GM12878 (cell line): ENCODE results near the gene DDC. TPM values are rescaled to one million over a fixed set of nuclear protein-coding genes. Genes with fewer than 3 reads are reported as not detected.

Experiments used
- ATAC-seq: fragments of 200-7000 bp; cut with Tn5 transposase; 3 replicates; pipeline ENCODE4 v1.9.1; 2020; ENCODE audit warnings: mild to moderate bottlenecking, moderate library complexity
- BruUV-seq: library from RNA; stranded (reverse); fragments of 400-500 nt; replicated peaks from 2 replicates; lab custom pipeline; 2021; lab: Mats Ljungman, UMichigan
- CTCF ChIA-PET: fragments of 300-600 bp; sonication (Branson Sonifier 250); formaldehyde crosslinking; extraction: SDS; loops from one replicate; lab custom pipeline; 2021; ENCODE audit warnings: inconsistent platforms; lab: Yijun Ruan, JAX
- POLR2A ChIA-PET: fragments of 350-600 bp; formaldehyde crosslinking; extraction: SDS; loops from one replicate; lab custom pipeline; 2021; ENCODE audit warnings: inconsistent platforms; lab: Charles Lee
- RAD21 ChIA-PET: fragments of 300-600 bp; sonication (Branson Sonifier 250); formaldehyde crosslinking; loops from one replicate; lab custom pipeline; 2023; ENCODE audit warnings: antibody characterized with exemption; ENCODE audit not compliant: unreplicated experiment; lab: Charles Lee
- SMC1A ChIA-PET: fragments of 300-600 bp; sonication (Branson Sonifier 250); formaldehyde crosslinking; loops from one replicate; lab custom pipeline; 2023; ENCODE audit not compliant: unreplicated experiment, uncharacterized antibody; lab: Charles Lee
- DNase-seq: peaks from one replicate; pipeline ENCODE4 v3.0.0-alpha.2; 2011; ENCODE audit warnings: low read depth, low spot score
- FAIRE-seq: peaks from 3 replicates; lab custom pipeline; 2011; peaks lifted over from hg19 to GRCh38; lab: Jason Lieb, UNC
- H2AFZ ChIP-seq: 2 replicates; pipeline ENCODE4 v1.6.0; 2011; ENCODE audit warnings: low read depth, low read length, control low read depth; ENCODE audit not compliant: control insufficient read depth
- H3K27ac ChIP-seq: 2 replicates; pipeline ENCODE4 v1.5.1; 2011; ENCODE audit warnings: control low read depth; ENCODE audit not compliant: control insufficient read depth, insufficient read depth
- H3K27me3 ChIP-seq, 2 experiments: replicated peaks in 1 of 2; 2 replicates each; pipeline versions ENCODE4 v1.6.0 to v1.6.1; 2011; ENCODE audit warnings: low read length in 1 of 2; ENCODE audit not compliant: control insufficient read depth in 2 of 2, insufficient read depth in 2 of 2
- H3K36me3 ChIP-seq, 2 experiments: 2 replicates each; pipeline ENCODE4 v1.5.1; 2011; ENCODE audit warnings: low read length in 1 of 2; ENCODE audit not compliant: control insufficient read depth in 2 of 2, insufficient read depth in 2 of 2
- H3K4me1 ChIP-seq: 2 replicates; pipeline ENCODE4 v1.6.1; 2011; ENCODE audit warnings: mild to moderate bottlenecking, low read length, moderate library complexity, mixed read lengths; ENCODE audit not compliant: control insufficient read depth, insufficient read depth
- H3K4me2 ChIP-seq: 2 replicates; pipeline ENCODE4 v1.6.0; 2011; ENCODE audit warnings: control low read depth; ENCODE audit not compliant: control insufficient read depth, insufficient read depth
- H3K4me3 ChIP-seq: fragments of 200-600 bp; sonication (generic); 2 replicates; pipeline ENCODE4 v1.5.1; 2016
- H3K79me2 ChIP-seq: 2 replicates; pipeline ENCODE4 v1.6.0; 2011; ENCODE audit warnings: low read length; ENCODE audit not compliant: control insufficient read depth, insufficient read depth
- H3K9ac ChIP-seq: 2 replicates; pipeline ENCODE4 v1.8.0; 2011; ENCODE audit warnings: low read length, control low read depth, mixed read lengths; ENCODE audit not compliant: control insufficient read depth, insufficient read depth
- H3K9me3 ChIP-seq: replicated peaks from 3 replicates; pipeline ENCODE4 v1.5.1; 2011; ENCODE audit warnings: mild to moderate bottlenecking, low read length; ENCODE audit not compliant: control insufficient read depth, insufficient read depth
- H4K20me1 ChIP-seq: 2 replicates; pipeline ENCODE4 v1.6.0; 2011; ENCODE audit not compliant: control insufficient read depth, insufficient read depth
- HSF1 ChIP-seq: fragments of 150-350 bp; IDR thresholded peaks from 2 replicates; pipeline ENCODE4 v1.6.1; 2014; ENCODE audit warnings: mild to moderate bottlenecking, low read depth, low read length
- KAT2A ChIP-seq: conservative IDR thresholded peaks from 2 replicates; pipeline ENCODE4 v1.6.1; 2011; ENCODE audit warnings: low read depth, low read length; ENCODE audit not compliant: control insufficient read depth
- MYC ChIP-seq: IDR thresholded peaks from 2 replicates; pipeline ENCODE4 v1.6.1; 2011; ENCODE audit warnings: mild to moderate bottlenecking, low read length, moderate library complexity, inconsistent platforms; ENCODE audit not compliant: insufficient read depth, insufficient replicate concordance, insufficient read length, severe bottlenecking
- RAD21 ChIP-seq: IDR thresholded peaks from 2 replicates; pipeline ENCODE4 v1.6.1; 2011; ENCODE audit warnings: mild to moderate bottlenecking, low read depth, low read length, moderate library complexity; ENCODE audit not compliant: insufficient read depth
- RFX5 ChIP-seq: IDR thresholded peaks from 2 replicates; pipeline ENCODE4 v1.6.1; 2011; ENCODE audit warnings: low read depth, low read length, improper control_type of control experiment
- SMAD1 ChIP-seq: fragments of 450-650 bp; IDR thresholded peaks from 2 replicates; pipeline ENCODE4 v1.6.1; 2018; ENCODE audit warnings: mild to moderate bottlenecking, low read depth; ENCODE audit not compliant: partially characterized antibody
- SMAD5 ChIP-seq: IDR thresholded peaks from 2 replicates; pipeline ENCODE4 v1.6.1; 2016; ENCODE audit warnings: antibody characterized with exemption, low read depth
- SRF ChIP-seq, 2 experiments: IDR thresholded peaks; 2 replicates each; pipeline ENCODE4 v1.6.1; 2011; ENCODE audit warnings: low read depth in 2 of 2, low read length in 2 of 2, mild to moderate bottlenecking in 1 of 2, moderate library complexity in 1 of 2
- SUZ12 ChIP-seq: fragments of 200-600 bp; sonication (generic); IDR thresholded peaks from one replicate; pipeline ENCODE4 v1.6.1; 2018; ENCODE audit warnings: antibody characterized with exemption, mild to moderate bottlenecking; ENCODE audit not compliant: unreplicated experiment
- ZNF592 ChIP-seq: fragments of 450-650 bp; IDR thresholded peaks from 2 replicates; pipeline ENCODE4 v1.6.1; 2017; ENCODE audit warnings: mild to moderate bottlenecking, moderate library complexity
- ZNF622 ChIP-seq: fragments of 450-650 bp; IDR thresholded peaks from 2 replicates; pipeline ENCODE4 v1.6.1; 2017; ENCODE audit warnings: mild to moderate bottlenecking, inconsistent platforms
- WGBS: methylation state at CpG from one replicate; pipeline ENCODE4 v1.1.6; 2016; ENCODE audit warnings: low lambda C conversion rate; ENCODE audit not compliant: insufficient replicate concordance, insufficient coverage; ENCODE audit errors: missing lambda C conversion rate; 5-methylcytosine and 5-hydroxymethylcytosine counted together
- in situ Hi-C: fragments of 300-500 bp; cut with MboI; formaldehyde crosslinking; loops from 9 replicates; pipeline ENCODE4 v1.14.3; 2018; ENCODE audit warnings: mixed read lengths
- intact Hi-C: fragments of 100-400 bp; cut with micrococcal nuclease; formaldehyde crosslinking; loops from one replicate; pipeline ENCODE4 v1.14.2; 2022; ENCODE audit not compliant: unreplicated experiment
- polyA plus RNA-seq, 11 experiments: library from polyadenylated mRNA; depleted of rRNA in 4 of 11; unstranded in 6 of 11; stranded (reverse) in 5 of 11; fragments of >200 nt; fragmentation: Nextera tagmentation in 4 of 11; fragmentation: Illumina TruSeq in 1 of 11; extraction: Ambion mirVana in 4 of 11; extraction: Trizol in 1 of 11; gene quantifications; 1 replicate in 1 of 11; 2 replicates in 10 of 11; pipeline versions ENCODE4 v1.2.1 to v1.2.3, GENCODE V29; 2011 to 2016; ENCODE audit warnings: inconsistent platforms in 2 of 11, missing spikeins in 2 of 11, low read depth in 1 of 11
- total RNA-seq, 4 experiments: library from RNA; depleted of rRNA in 3 of 4; stranded (reverse); fragments of >200 nt in 3 of 4; fragmentation: Illumina TruSeq in 1 of 4; extraction: Trizol in 1 of 4; gene quantifications; 2 replicates each; pipeline versions ENCODE4 v1.2.1 to v1.2.3, GENCODE V29; 2013 to 2021
- TF ChIP-seq, protein P1 (sequence below), 3 experiments: IDR thresholded peaks in 2 of 3; conservative IDR thresholded peaks in 1 of 3; 2 replicates each; pipeline ENCODE4 v1.5.1; 2011; ENCODE audit warnings: low read depth in 3 of 3, low read length in 3 of 3, mild to moderate bottlenecking in 3 of 3, control low read depth in 2 of 3, moderate library complexity in 2 of 3, inconsistent platforms in 1 of 3, mixed read lengths in 1 of 3; ENCODE audit not compliant: control insufficient read depth in 2 of 3, insufficient read depth in 1 of 3; ENCODE audit errors: extremely low read depth in 1 of 3

The DDC gene
- total and polyA plus RNA-seq, 10 of the 15 experiments (the other 5 are each of a cell fraction or from before 2014, with no cell fraction given) = not detected

DNA sequence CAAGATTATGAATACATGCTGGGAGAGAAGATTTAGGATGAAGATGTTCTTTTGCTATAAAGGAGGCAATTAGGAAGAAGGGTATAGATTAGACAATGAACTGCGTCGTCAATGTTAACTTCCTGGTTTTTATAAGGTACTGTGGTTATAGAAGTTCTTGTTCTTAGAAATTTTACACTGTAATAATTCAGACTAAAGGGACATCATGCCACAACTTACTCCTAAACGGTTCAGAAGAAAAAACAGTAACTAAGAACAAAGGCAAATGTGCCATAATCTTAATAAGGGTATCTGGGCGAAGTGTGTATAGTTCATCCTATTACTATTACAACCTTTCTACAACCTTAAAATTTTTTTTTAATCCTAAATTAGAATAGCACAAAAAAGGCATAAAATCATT lies 31.3 kb upstream of the DDC start (continued):
- no peak for TF ChIP-seq HSF1
- no peak for TF ChIP-seq ZNF622
- TF ChIP-seq KAT2A = no peak

DNA sequence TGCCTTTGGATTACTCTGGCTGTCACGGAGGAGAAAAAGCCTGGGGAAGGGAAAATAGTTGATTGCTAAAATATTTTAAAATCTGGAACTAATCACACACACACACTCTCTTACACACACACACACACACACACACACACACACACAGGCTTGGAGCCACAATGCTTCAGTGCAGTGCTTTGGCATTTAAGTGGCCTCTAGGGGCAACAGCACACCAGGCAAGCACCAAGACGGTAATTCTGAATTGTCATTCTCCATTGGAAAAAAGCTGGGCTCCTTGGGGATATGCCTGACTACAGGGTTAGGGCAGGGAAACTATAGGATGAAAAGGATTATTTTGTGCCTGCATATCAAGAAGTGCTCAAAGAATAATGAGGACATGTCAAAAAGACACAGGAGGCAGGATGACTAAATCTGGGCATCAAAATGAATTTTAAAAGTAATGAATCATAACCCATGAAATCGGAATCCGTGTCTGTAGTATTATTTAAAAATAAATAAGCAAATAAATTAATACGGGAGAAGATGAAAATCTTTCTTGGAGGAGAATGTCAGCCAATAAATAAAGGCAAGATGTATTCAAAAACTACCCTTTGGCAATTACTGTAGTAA lies 30.4 kb upstream of the DDC start:
- POLR2A ChIA-PET = no interaction called here
- no peaks in the 10 kb centered on the region; the same call in 1 of the 2 replicates for H4K20me1 ChIP-seq
- TF ChIP-seq RFX5 (no peak), RAD21 (0 out of 2 replicates have a peak, but pooled peaks have one; percentile 18), SUZ12 (no peak), ZNF592 (no peak), SMAD1 (no peak), MYC (no peak), SRF (IDR thresholded peaks at IDR 0.05; ENCODE audit: low read depth in 2 of 2, low read length in 2 of 2) (no peak), SMAD5 (no peak)
- TF ChIP-seq, protein P1, sequence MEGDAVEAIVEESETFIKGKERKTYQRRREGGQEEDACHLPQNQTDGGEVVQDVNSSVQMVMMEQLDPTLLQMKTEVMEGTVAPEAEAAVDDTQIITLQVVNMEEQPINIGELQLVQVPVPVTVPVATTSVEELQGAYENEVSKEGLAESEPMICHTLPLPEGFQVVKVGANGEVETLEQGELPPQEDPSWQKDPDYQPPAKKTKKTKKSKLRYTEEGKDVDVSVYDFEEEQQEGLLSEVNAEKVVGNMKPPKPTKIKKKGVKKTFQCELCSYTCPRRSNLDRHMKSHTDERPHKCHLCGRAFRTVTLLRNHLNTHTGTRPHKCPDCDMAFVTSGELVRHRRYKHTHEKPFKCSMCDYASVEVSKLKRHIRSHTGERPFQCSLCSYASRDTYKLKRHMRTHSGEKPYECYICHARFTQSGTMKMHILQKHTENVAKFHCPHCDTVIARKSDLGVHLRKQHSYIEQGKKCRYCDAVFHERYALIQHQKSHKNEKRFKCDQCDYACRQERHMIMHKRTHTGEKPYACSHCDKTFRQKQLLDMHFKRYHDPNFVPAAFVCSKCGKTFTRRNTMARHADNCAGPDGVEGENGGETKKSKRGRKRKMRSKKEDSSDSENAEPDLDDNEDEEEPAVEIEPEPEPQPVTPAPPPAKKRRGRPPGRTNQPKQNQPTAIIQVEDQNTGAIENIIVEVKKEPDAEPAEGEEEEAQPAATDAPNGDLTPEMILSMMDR (IDR thresholded peaks at IDR 0.05 in 2 of 3, conservative IDR thresholded peaks at IDR 0.05 in 1 of 3; ENCODE audit: control insufficient read depth in 2 of 3, extremely low read depth in 1 of 3, insufficient read depth in 1 of 3, low read depth in 3 of 3, low read length in 3 of 3) = peak; percentile 26 to 55 (median 52)

More for the DNA sequence above, 30.4 kb upstream of the DDC start:
- Histone ChIP-seq H3K4me1 (peaks cover 3% of the 10 kb centered on the region; the same call in 1 of the 2 replicates), H3K27me3 (peaks cover 3 to 8% of the 10 kb centered on the region in 2 experiments), H3K27ac (no peak overlapping the region), H3K9ac (no peak overlapping the region), H3K79me2 (no peaks in the 10 kb centered on the region), H2AFZ (no peak overlapping the region), H3K36me3 (no peaks in the 10 kb centered on the region), H3K4me2 (no peak overlapping the region), H3K9me3 (no peaks in the 10 kb centered on the region; the same call in 2 of the 3 replicates), H3K4me3 (no peak overlapping the region)
- ChIA-PET CTCF (no interaction called here), SMC1A (no interaction called here), RAD21 (no interaction called here)
- intact Hi-C loops = no loop called here
- BruUV-seq = no TSS peak
- FAIRE-seq (no peak), DNase-seq (no peak), ATAC-seq (peak; percentile 74)
- in situ Hi-C loops = no loop called here
- WGBS = 0% methylated on average over 5 of the region's 5 CpGs
